WTC11 (cell line): ENCODE data around the gene SEMA4D. TPM values are rescaled to one million over a fixed set of nuclear protein-coding genes. Genes with fewer than 3 reads are reported as not detected.
A peak's percentile ranks its signal among the peaks of the same experiment; 100 is the strongest.

ENCODE experiments used
- ATAC-seq: fragments of 200-7000 bp; cut with Tn5 transposase; 2 replicates; pipeline ENCODE4 v1.10.0; 2021; ENCODE audit warnings: mild to moderate bottlenecking, moderate library complexity
- CTCF ChIA-PET: fragments of 300-600 bp; sonication (Branson Sonifier 250); formaldehyde crosslinking; loops from one replicate; lab custom pipeline; 2021; ENCODE audit warnings: antibody characterized with exemption; lab: Charles Lee
- POLR2A ChIA-PET: fragments of 350-600 bp; sonication (Branson Sonifier 250); formaldehyde crosslinking; loops from one replicate; lab custom pipeline; 2021; ENCODE audit warnings: antibody characterized with exemption; lab: Charles Lee
- DNase-seq: peaks from one replicate; pipeline ENCODE4 v3.0.0; 2021; ENCODE audit warnings: low spot score
- H3K27ac Mint-ChIP-seq: 2 replicates; pipeline ENCODE4 v1.8.0; 2021; ENCODE audit warnings: mixed read lengths
- H3K27me3 Mint-ChIP-seq: 2 replicates; pipeline ENCODE4 v1.8.0; 2021; ENCODE audit warnings: low read depth, mild to moderate bottlenecking, moderate library complexity, mixed read lengths
- H3K36me3 Mint-ChIP-seq: 2 replicates; pipeline ENCODE4 v1.8.0; 2021; ENCODE audit warnings: mixed read lengths
- H3K4me1 Mint-ChIP-seq: 2 replicates; pipeline ENCODE4 v1.8.0; 2022; ENCODE audit warnings: mixed read lengths
- H3K4me3 Mint-ChIP-seq: 2 replicates; pipeline ENCODE4 v1.8.0; 2021; ENCODE audit warnings: mild to moderate bottlenecking, moderate library complexity, mixed read lengths
- H3K9me3 Mint-ChIP-seq: 2 replicates; pipeline ENCODE4 v1.8.0; 2021; ENCODE audit warnings: mixed read lengths
- NR1H2 ChIP-seq: sonication (generic); formaldehyde crosslinking; IDR thresholded peaks from 2 replicates; pipeline ENCODE4 v1.9.0; 2021; ENCODE audit warnings: mild to moderate bottlenecking, moderate library complexity, missing genetic modification reagents
- OVOL2 ChIP-seq: fragments of 250-450 bp; sonication (Bioruptor Pico); IDR thresholded peaks from 2 replicates; pipeline ENCODE4 v1.9.0; 2021; ENCODE audit warnings: mild to moderate bottlenecking, borderline replicate concordance
- SOX15 ChIP-seq: fragments of 250-450 bp; sonication (Bioruptor Pico); IDR thresholded peaks from 2 replicates; pipeline ENCODE4 v1.9.0; 2021; ENCODE audit warnings: mild to moderate bottlenecking
- TCF7 ChIP-seq: sonication (generic); formaldehyde crosslinking; IDR thresholded peaks from 2 replicates; pipeline ENCODE4 v1.8.0; 2022; ENCODE audit warnings: mild to moderate bottlenecking, low read depth, missing genetic modification reagents, moderate library complexity
- ZNF416 ChIP-seq: fragments of 250-450 bp; sonication (Bioruptor Pico); IDR thresholded peaks from 2 replicates; pipeline ENCODE4 v1.9.0; 2021; ENCODE audit warnings: mild to moderate bottlenecking, inconsistent platforms
- ZNF423 ChIP-seq: fragments of 250-450 bp; sonication (Bioruptor Pico); IDR thresholded peaks from 2 replicates; pipeline ENCODE4 v2.1.2; 2022; ENCODE audit warnings: mild to moderate bottlenecking, moderate library complexity
- total RNA-seq: library from RNA; stranded (reverse); gene quantifications from 3 replicates; pipeline ENCODE4 v1.2.3, GENCODE V29; 2021
- TF ChIP-seq, protein P1 (sequence below): fragments of 250-450 bp; sonication (Bioruptor Pico); IDR thresholded peaks from 2 replicates; pipeline ENCODE4 v1.9.0; 2021; ENCODE audit warnings: mild to moderate bottlenecking, borderline replicate concordance
- TF ChIP-seq, protein P2 (sequence below): sonication (generic); formaldehyde crosslinking; IDR thresholded peaks from 2 replicates; pipeline ENCODE4 v1.8.1; 2023; ENCODE audit warnings: mild to moderate bottlenecking, missing genetic modification reagents
- TF ChIP-seq, protein P3 (sequence below): sonication (generic); formaldehyde crosslinking; IDR thresholded peaks from 2 replicates; pipeline ENCODE4 v1.8.0; 2023; ENCODE audit warnings: missing genetic modification reagents
- TF ChIP-seq, protein P4 (sequence below): sonication (generic); formaldehyde crosslinking; IDR thresholded peaks from 2 replicates; pipeline ENCODE4 v1.8.1; 2023; ENCODE audit warnings: mild to moderate bottlenecking, missing genetic modification reagents, moderate library complexity

The SEMA4D gene
- total RNA-seq, 1 experiment from 2014 or later = 67.8 TPM

DNA sequence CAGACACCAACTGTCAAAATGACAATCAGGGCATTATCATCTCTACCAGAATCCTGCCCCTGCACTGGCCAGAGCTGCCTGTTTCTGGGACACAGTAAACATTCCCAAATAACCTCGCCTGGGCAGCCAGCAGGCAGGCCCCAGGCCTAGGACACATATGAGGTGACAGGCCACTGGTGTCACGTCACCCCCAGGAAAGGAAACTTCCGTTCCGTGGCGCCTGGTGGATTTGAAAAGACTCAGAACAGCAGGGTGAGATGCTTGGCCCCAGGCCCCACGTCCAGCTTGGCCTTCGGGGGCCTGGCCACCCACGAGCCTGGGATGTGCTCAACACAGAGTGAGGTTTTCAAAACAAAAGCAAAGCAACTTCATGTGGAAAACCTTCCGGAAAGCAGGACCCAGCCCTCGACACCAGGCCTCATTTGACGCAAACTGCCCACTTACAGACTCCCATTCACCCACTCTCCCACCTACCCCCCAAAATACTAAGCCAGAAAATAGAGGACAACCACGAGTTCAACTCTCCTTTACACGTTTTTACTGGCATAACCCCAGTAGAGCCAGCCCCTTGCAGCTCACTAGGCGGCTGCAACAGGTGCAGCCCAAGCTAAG, 1.2 kb downstream of the SEMA4D start:
- TF ChIP-seq, protein P1, sequence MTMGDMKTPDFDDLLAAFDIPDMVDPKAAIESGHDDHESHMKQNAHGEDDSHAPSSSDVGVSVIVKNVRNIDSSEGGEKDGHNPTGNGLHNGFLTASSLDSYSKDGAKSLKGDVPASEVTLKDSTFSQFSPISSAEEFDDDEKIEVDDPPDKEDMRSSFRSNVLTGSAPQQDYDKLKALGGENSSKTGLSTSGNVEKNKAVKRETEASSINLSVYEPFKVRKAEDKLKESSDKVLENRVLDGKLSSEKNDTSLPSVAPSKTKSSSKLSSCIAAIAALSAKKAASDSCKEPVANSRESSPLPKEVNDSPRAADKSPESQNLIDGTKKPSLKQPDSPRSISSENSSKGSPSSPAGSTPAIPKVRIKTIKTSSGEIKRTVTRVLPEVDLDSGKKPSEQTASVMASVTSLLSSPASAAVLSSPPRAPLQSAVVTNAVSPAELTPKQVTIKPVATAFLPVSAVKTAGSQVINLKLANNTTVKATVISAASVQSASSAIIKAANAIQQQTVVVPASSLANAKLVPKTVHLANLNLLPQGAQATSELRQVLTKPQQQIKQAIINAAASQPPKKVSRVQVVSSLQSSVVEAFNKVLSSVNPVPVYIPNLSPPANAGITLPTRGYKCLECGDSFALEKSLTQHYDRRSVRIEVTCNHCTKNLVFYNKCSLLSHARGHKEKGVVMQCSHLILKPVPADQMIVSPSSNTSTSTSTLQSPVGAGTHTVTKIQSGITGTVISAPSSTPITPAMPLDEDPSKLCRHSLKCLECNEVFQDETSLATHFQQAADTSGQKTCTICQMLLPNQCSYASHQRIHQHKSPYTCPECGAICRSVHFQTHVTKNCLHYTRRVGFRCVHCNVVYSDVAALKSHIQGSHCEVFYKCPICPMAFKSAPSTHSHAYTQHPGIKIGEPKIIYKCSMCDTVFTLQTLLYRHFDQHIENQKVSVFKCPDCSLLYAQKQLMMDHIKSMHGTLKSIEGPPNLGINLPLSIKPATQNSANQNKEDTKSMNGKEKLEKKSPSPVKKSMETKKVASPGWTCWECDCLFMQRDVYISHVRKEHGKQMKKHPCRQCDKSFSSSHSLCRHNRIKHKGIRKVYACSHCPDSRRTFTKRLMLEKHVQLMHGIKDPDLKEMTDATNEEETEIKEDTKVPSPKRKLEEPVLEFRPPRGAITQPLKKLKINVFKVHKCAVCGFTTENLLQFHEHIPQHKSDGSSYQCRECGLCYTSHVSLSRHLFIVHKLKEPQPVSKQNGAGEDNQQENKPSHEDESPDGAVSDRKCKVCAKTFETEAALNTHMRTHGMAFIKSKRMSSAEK (CRISPR knock-in tag) = no peak
- TF ChIP-seq ZNF416 (CRISPR knock-in tag) (no peak), OVOL2 (CRISPR knock-in tag) (no peak), SOX15 (CRISPR knock-in tag) (no peak)
- TF ChIP-seq, protein P2, sequence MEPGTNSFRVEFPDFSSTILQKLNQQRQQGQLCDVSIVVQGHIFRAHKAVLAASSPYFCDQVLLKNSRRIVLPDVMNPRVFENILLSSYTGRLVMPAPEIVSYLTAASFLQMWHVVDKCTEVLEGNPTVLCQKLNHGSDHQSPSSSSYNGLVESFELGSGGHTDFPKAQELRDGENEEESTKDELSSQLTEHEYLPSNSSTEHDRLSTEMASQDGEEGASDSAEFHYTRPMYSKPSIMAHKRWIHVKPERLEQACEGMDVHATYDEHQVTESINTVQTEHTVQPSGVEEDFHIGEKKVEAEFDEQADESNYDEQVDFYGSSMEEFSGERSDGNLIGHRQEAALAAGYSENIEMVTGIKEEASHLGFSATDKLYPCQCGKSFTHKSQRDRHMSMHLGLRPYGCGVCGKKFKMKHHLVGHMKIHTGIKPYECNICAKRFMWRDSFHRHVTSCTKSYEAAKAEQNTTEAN (CRISPR knock-in tag) = no peak
- CTCF ChIA-PET = interaction anchor here (1.1 kb wide), 1 partner anchor 68 kb away, joined by 4 read pairs; no protein-coding TSS in a partner anchor
- peaks cover 75% of the 10 kb centered on the region for H3K4me1 Mint-ChIP-seq
- H3K27ac Mint-ChIP-seq = peak overlapping the region; percentile 1; the same call in 1 of the 2 replicates
- H3K36me3 Mint-ChIP-seq = no peaks in the 10 kb centered on the region
- DNase-seq = no peak
- POLR2A ChIA-PET = no interaction called here
- H3K27me3 Mint-ChIP-seq = no peaks in the 10 kb centered on the region
- H3K4me3 Mint-ChIP-seq = peak overlapping the region; percentile 80
- H3K9me3 Mint-ChIP-seq = no peaks in the 10 kb centered on the region
- no peak for ATAC-seq

DNA sequence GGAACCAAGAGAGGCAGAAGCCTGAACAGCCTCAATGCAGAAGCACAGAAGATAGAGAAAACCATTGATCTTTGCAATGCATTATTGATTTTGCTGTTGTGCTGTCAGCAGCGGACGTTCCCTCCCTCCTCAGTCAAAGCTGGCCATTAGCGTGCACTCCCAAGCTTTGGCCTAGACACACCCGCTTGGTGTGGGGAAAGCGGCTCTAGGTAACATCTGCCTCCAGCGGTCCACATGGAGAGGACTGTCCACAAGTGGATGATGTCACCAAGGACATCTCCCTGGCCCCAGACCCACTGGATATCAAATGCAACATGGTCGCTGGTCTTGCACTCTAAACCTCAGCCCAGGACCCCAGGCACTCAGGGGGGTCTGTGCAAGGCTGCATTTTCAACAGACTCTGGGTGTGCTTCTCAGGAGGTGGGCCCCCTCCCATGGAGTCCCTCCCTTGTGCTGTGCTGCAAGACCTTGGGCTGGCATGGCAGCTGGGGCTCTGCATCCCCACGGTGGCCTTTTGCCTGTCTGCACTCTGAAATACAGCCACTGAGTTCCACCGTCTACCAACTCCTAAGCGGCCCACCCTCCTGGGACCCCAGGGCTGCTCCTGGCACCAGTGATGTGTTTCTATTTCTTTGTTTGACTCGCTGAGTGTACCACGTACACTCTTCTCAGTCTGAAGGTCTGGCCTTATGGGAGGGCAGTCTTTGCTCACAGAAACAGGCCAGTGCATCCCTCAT, 1.9 kb downstream of the SEMA4D start:
- ATAC-seq (no peak), DNase-seq (no peak)
- H3K4me3 Mint-ChIP-seq = peak overlapping the region; percentile 80
- no peak overlapping the region for H3K27ac Mint-ChIP-seq
- H3K27me3 Mint-ChIP-seq = no peaks in the 10 kb centered on the region
- ChIA-PET CTCF (interaction anchor here (0.6 to 1.6 kb wide), 5 partner anchors 38 to 111 kb away, joined by 3 to 7 read pairs (median 4); no protein-coding TSS in a partner anchor), POLR2A (interaction anchor here (1.1 kb wide), 1 partner anchor 26 kb away, joined by 3 read pairs; no protein-coding TSS in a partner anchor)
- peaks cover 80% of the 10 kb centered on the region for H3K4me1 Mint-ChIP-seq
- no peak for TF ChIP-seq NR1H2 (CRISPR knock-in tag)
- TF ChIP-seq ZNF423 (CRISPR knock-in tag) = 0 out of 2 replicates have a peak, but pooled peaks have one; percentile 20
- TF ChIP-seq, protein P3, sequence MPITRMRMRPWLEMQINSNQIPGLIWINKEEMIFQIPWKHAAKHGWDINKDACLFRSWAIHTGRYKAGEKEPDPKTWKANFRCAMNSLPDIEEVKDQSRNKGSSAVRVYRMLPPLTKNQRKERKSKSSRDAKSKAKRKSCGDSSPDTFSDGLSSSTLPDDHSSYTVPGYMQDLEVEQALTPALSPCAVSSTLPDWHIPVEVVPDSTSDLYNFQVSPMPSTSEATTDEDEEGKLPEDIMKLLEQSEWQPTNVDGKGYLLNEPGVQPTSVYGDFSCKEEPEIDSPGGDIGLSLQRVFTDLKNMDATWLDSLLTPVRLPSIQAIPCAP (CRISPR knock-in tag) = no peak
- H3K9me3 Mint-ChIP-seq = no peaks in the 10 kb centered on the region
- no peaks in the 10 kb centered on the region for H3K36me3 Mint-ChIP-seq

DNA sequence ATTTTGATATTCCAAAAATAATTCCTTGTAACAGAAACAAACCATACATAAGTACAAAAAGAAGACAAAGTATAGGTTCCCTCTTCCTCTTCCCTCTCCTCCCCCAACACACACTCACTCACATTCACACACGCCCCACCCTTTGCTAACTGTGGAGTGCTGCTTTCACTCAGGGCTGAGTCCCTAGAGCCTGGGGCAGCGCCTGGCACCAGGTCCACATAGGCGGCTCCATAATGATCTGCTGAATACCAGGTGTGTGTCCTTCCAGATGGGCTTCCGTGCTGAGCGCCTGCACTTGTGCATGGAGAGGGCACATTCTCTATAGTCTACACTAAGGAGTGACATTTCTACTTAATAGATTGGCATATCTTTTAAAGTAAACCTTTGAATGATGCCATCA, 3.7 kb downstream of the SEMA4D start:
- CTCF ChIA-PET = no interaction called here
- POLR2A ChIA-PET = no interaction called here
- TF ChIP-seq TCF7 (CRISPR knock-in tag) = no peak
- TF ChIP-seq, protein P4, sequence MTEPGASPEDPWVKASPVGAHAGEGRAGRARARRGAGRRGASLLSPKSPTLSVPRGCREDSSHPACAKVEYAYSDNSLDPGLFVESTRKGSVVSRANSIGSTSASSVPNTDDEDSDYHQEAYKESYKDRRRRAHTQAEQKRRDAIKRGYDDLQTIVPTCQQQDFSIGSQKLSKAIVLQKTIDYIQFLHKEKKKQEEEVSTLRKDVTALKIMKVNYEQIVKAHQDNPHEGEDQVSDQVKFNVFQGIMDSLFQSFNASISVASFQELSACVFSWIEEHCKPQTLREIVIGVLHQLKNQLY = no peak
- H3K4me1 Mint-ChIP-seq = peaks cover 87% of the 10 kb centered on the region
- DNase-seq (no peak), ATAC-seq (no peak)
- peak overlapping the region; percentile 6; the same call in 1 of the 2 replicates for H3K4me3 Mint-ChIP-seq
- peak overlapping the region; percentile 92 for H3K27ac Mint-ChIP-seq
- no peaks in the 10 kb centered on the region for H3K36me3 Mint-ChIP-seq
- no peaks in the 10 kb centered on the region for H3K9me3 Mint-ChIP-seq
- no peaks in the 10 kb centered on the region for H3K27me3 Mint-ChIP-seq
